K562 (cell line): Measurements from ENCODE around the gene OR9A2. TPM values are rescaled to one million over a fixed set of nuclear protein-coding genes. Genes with fewer than 3 reads are reported as not detected.

Experiments
- ATAC-seq: fragments of 200-7000 bp; cut with Tn5 transposase; 3 replicates; pipeline ENCODE4 v1.9.1; 2020; ENCODE audit warnings: moderate library complexity
- BruUV-seq: library from RNA; stranded (reverse); fragments of 400-500 nt; replicated peaks from 2 replicates; lab custom pipeline; 2021; lab: Mats Ljungman, UMichigan
- CTCF ChIA-PET: fragments of 300-600 bp; formaldehyde crosslinking; extraction: SDS; loops from one replicate; lab custom pipeline; 2021; ENCODE audit warnings: low intra/inter-chr PET ratio; lab: Yijun Ruan, JAX
- POLR2A ChIA-PET: fragments of 300-600, 350-650 bp; sonication (Branson Sonifier 250); formaldehyde crosslinking; extraction: SDS; loops from one replicate; lab custom pipeline; 2021; ENCODE audit warnings: antibody characterized with exemption, inconsistent platforms; lab: Yijun Ruan, JAX
- DNase-seq, 4 experiments: peaks; one replicate each; pipeline versions ENCODE4 v3.0.0 to v3.0.0-alpha.2; 2011 to 2018; ENCODE audit warnings: low spot score in 3 of 4, mixed read lengths in 3 of 4; ENCODE audit errors: extremely low read depth in 1 of 4
- FAIRE-seq: peaks from 2 replicates; lab custom pipeline; 2011; peaks lifted over from hg19 to GRCh38; lab: Jason Lieb, UNC
- H2AFZ ChIP-seq: 2 replicates; pipeline ENCODE4 v1.6.0; 2011; ENCODE audit warnings: low read depth, low read length, control low read depth, inconsistent platforms
- H3K27ac ChIP-seq: fragments of 200-600 bp; 3 replicates; pipeline ENCODE4 v1.8.0; 2011; ENCODE audit warnings: low read depth, mild to moderate bottlenecking, control low read depth, inconsistent platforms, low read length, moderate library complexity, mixed read lengths; ENCODE audit errors: extremely low read depth
- H3K27me3 ChIP-seq, 2 experiments: fragments of 300-600 bp in 1 of 2; 2 replicates in 1 of 2; 3 replicates in 1 of 2; pipeline versions ENCODE4 v1.6.0 to v1.8.0; 2011; ENCODE audit warnings: inconsistent platforms in 2 of 2, low read length in 2 of 2, mild to moderate bottlenecking in 1 of 2, mixed read lengths in 1 of 2, moderate library complexity in 1 of 2; ENCODE audit not compliant: control insufficient read depth in 2 of 2, insufficient read depth in 2 of 2
- H3K36me3 ChIP-seq: fragments of 300-600 bp; 3 replicates; pipeline ENCODE4 v1.8.0; 2011; ENCODE audit warnings: mild to moderate bottlenecking, low read length, inconsistent platforms; ENCODE audit not compliant: control insufficient read depth, insufficient read depth
- H3K4me1 ChIP-seq, 2 experiments: fragments of 200-600 bp in 1 of 2; replicated peaks in 1 of 2; 2 replicates in 1 of 2; 3 replicates in 1 of 2; pipeline versions ENCODE4 v1.5.1 to v1.8.0; 2011; ENCODE audit warnings: inconsistent platforms in 2 of 2, low read length in 2 of 2, mild to moderate bottlenecking in 1 of 2, mixed read lengths in 1 of 2, moderate library complexity in 1 of 2; ENCODE audit not compliant: control insufficient read depth in 2 of 2, insufficient read depth in 2 of 2
- H3K4me2 ChIP-seq: 2 replicates; pipeline ENCODE4 v1.6.1; 2011; ENCODE audit warnings: low read length, control low read depth, inconsistent platforms, mixed read lengths; ENCODE audit not compliant: insufficient read depth
- H3K4me3 ChIP-seq: fragments of 200-600 bp; sonication (generic), shearing (Covaris generic); 2 replicates; pipeline ENCODE4 v1.5.1; 2016; ENCODE audit warnings: control low read depth, inconsistent platforms
- H3K79me2 ChIP-seq: fragments of 200-600 bp; 3 replicates; pipeline ENCODE4 v1.8.0; 2011; ENCODE audit warnings: low read length, inconsistent platforms; ENCODE audit not compliant: control insufficient read depth, insufficient read depth
- H3K9ac ChIP-seq, 2 experiments: 2 replicates each; pipeline versions ENCODE4 v1.6.0 to v1.6.1; 2011; ENCODE audit warnings: low read depth in 2 of 2, low read length in 2 of 2, control low read depth in 1 of 2, inconsistent platforms in 1 of 2, mild to moderate bottlenecking in 1 of 2, mixed read lengths in 1 of 2; ENCODE audit not compliant: insufficient read depth in 1 of 2
- H3K9me1 ChIP-seq: one replicate; pipeline ENCODE4 v1.6.0; 2011; ENCODE audit warnings: inconsistent platforms, mild to moderate bottlenecking, low read length, moderate library complexity; ENCODE audit not compliant: control insufficient read depth, insufficient read depth
- H3K9me3 ChIP-seq: replicated peaks from 2 replicates; pipeline ENCODE4 v1.5.1; 2011; ENCODE audit warnings: low read depth, low read length, inconsistent platforms; ENCODE audit not compliant: control insufficient read depth, insufficient read depth
- H4K20me1 ChIP-seq: replicated peaks from 2 replicates; pipeline ENCODE4 v1.6.1; 2011; ENCODE audit warnings: low read length, inconsistent platforms, mixed read lengths; ENCODE audit not compliant: control insufficient read depth, insufficient read depth
- POLR3A ChIP-seq: IDR thresholded peaks from 2 replicates; pipeline ENCODE4 v1.6.1; 2011; ENCODE audit warnings: borderline replicate concordance, mild to moderate bottlenecking, moderate library complexity; ENCODE audit not compliant: insufficient read length, insufficient read depth; ENCODE audit errors: extremely low read depth
- PTBP1 ChIP-seq: fragments of 200-400 bp; formaldehyde crosslinking; IDR thresholded peaks from 2 replicates; pipeline ENCODE4 v1.6.1; 2017; ENCODE audit warnings: low read depth, low read length
- TCF7L2 ChIP-seq: fragments of 150-350 bp; IDR thresholded peaks from 2 replicates; pipeline ENCODE4 v1.6.1; 2016; ENCODE audit warnings: low read depth, mild to moderate bottlenecking, low read length, moderate library complexity
- ZFPM2 ChIP-seq: fragments of 250-450 bp; sonication (Bioruptor Pico); IDR thresholded peaks from 2 replicates; pipeline ENCODE4 v1.5.1; 2022; ENCODE audit warnings: mild to moderate bottlenecking
- WGBS: fragments of 100-300 bp; shearing (Covaris generic); methylation state at CpG from one replicate; pipeline ENCODE4 v1.1.6; 2016; ENCODE audit warnings: low coverage, mixed read lengths; ENCODE audit not compliant: insufficient coverage; ENCODE audit errors: missing lambda C conversion rate; 5-methylcytosine and 5-hydroxymethylcytosine counted together
- in situ Hi-C: fragments of 300-500 bp; cut with MboI; formaldehyde crosslinking; loops from 4 replicates; pipeline ENCODE4 v1.15.0; 2018; ENCODE audit warnings: inconsistent platforms, mixed read lengths
- intact Hi-C: fragments of 100-400 bp; cut with micrococcal nuclease; formaldehyde crosslinking; loops from 2 replicates; pipeline ENCODE4 v1.14.2; 2022
- polyA plus RNA-seq, 8 experiments: library from polyadenylated mRNA; depleted of rRNA in 4 of 8; stranded (reverse) in 5 of 8; unstranded in 3 of 8; fragments of >200 nt; fragmentation: Nextera tagmentation in 2 of 8; fragmentation: Illumina TruSeq in 1 of 8; extraction: Ambion mirVana in 2 of 8; extraction: Trizol in 1 of 8; gene quantifications; 2 replicates each; pipeline versions ENCODE4 v1.2.1 to v1.2.3, GENCODE V29; 2011 to 2014; ENCODE audit warnings: inconsistent platforms in 1 of 8, missing spikeins in 1 of 8
- total RNA-seq, 7 experiments: library from RNA; depleted of rRNA in 6 of 7; stranded (reverse); fragments of >200 nt in 6 of 7; fragmentation: Illumina TruSeq in 2 of 7; extraction: Trizol in 2 of 7; gene quantifications; 2 replicates each; pipeline versions ENCODE4 v1.2.1 to v1.2.3, GENCODE V29; 2011 to 2021; ENCODE audit warnings: low replicate concordance in 1 of 7

OR9A2 gene
- total and polyA plus RNA-seq, 9 of the 15 experiments (the other 6 are each of a cell fraction or from before 2014, with no cell fraction given) = not detected

DNA sequence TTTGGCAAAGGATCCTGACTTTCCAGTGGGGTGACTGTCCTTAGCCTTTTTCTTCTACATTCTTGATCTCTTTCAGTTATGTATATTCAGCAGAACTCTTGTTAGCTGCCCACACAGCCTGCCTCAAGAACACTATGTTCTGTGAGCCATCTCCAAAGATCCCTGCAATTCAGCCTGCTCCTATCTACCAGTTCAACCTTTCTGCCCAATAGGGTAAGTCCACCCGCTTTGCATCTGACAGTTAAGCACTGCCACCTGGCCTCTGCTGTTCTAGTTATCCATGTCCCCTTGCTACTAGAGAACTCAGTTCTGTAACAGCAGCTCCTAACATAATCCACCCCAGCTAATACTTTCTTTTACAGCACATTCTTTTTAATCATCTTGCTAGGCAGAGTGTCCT lies 13.5 kb downstream of the OR9A2 start:
- Histone ChIP-seq H3K9me1 (no peaks in the 10 kb centered on the region), H3K79me2 (no peaks in the 10 kb centered on the region), H4K20me1 (no peaks in the 10 kb centered on the region), H3K27me3 (peaks cover 12 to 20% of the 10 kb centered on the region in 2 experiments; a peak in 3 of 5 replicates), H3K9me3 (no peaks in the 10 kb centered on the region), H3K4me3 (no peak overlapping the region), H2AFZ (no peak overlapping the region), H3K36me3 (no peaks in the 10 kb centered on the region), H3K4me1 (no peaks in the 10 kb centered on the region), H3K4me2 (no peak overlapping the region), H3K27ac (no peak overlapping the region), H3K9ac (no peak overlapping the region)
- ATAC-seq (no peak), FAIRE-seq (no peak), DNase-seq (no peak)
- 0% methylated on average over 1 of the region's 1 CpG for WGBS
- CTCF ChIA-PET = interaction anchor here (1.9 kb wide), 1 partner anchor 202 kb away, joined by 7 read pairs; no protein-coding TSS in a partner anchor
- BruUV-seq = no TSS peak
- POLR2A ChIA-PET = interaction anchor here (0.6 to 1.2 kb wide), 3 partner anchors 79 to 196 kb away, joined by 3 to 4 read pairs (median 3); no protein-coding TSS in a partner anchor
- TF ChIP-seq POLR3A (no peak), PTBP1 (no peak), ZFPM2 (CRISPR knock-in tag) (no peak)
- in situ Hi-C loops = loop anchor here (5.0 to 25.0 kb wide), 3 partner anchors 199 to 376 kb away; no protein-coding TSS in a partner anchor
- intact Hi-C loops = no loop called here

- Histone ChIP-seq H3K9me3 (no peaks in the 10 kb centered on the region), H3K27ac (no peak overlapping the region), H2AFZ (no peak overlapping the region), H3K4me3 (no peak overlapping the region), H3K4me1 (no peaks in the 10 kb centered on the region), H3K4me2 (no peak overlapping the region), H3K9me1 (no peaks in the 10 kb centered on the region), H3K36me3 (no peaks in the 10 kb centered on the region), H3K27me3 (peaks cover 12 to 25% of the 10 kb centered on the region in 2 experiments; a peak in 3 of 5 replicates), H3K9ac (no peak overlapping the region), H3K79me2 (no peaks in the 10 kb centered on the region), H4K20me1 (no peaks in the 10 kb centered on the region)
- DNase-seq (no peak), ATAC-seq (no peak), FAIRE-seq (no peak)
- no TSS peak for BruUV-seq
- in situ Hi-C loops = loop anchor here (5.0 to 25.0 kb wide), 3 partner anchors 200 to 375 kb away; no protein-coding TSS in a partner anchor
- intact Hi-C loops = no loop called here
- 1% methylated on average over 4 of the region's 4 CpGs for WGBS
- POLR2A ChIA-PET = interaction anchor here (1.1 kb wide), 1 partner anchor 203 kb away, joined by 4 read pairs; no protein-coding TSS in a partner anchor
- TF ChIP-seq TCF7L2 = no peak
- CTCF ChIA-PET = interaction anchor here (0.5 to 11.1 kb wide), 3 partner anchors 129 to 203 kb away, joined by 3 to 222 read pairs (median 7); no protein-coding TSS in a partner anchor
These were observed 14.5 kb downstream of the OR9A2 start for GRCh38 chr7:143012409-143012808.
